Stimulated activated CD4-positive, alpha-beta T cell treated with anti-CD3 and anti-CD28 coated beads, Interleukin-12 subunit alpha, Interleukin-12 subunit beta, amount 100 ng/mL, for 4 hours (primary cell): ENCODE measurements around the gene NOTUM.

ENCODE experiments used
- DNase-seq: peaks from one replicate; pipeline ENCODE4 v3.0.0-alpha.2; 2020

Gene NOTUM

GRCh38 chr17:81961087-81961511, at the start of gene NOTUM:
TSS of gene NOTUM (minus strand) at chr17:81961187. CDS start at chr17:81960909, 278 bp downstream.
- no peak for DNase-seq

GRCh38 chr17:82009413-82009812, 48.4 kb upstream of the NOTUM start:
- no peak for DNase-seq

- DNase-seq: no peak
Observed at GRCh38 chr17:82008941-82009405, 48.0 kb upstream of the NOTUM start.

- no peak for DNase-seq
Observed at GRCh38 chr17:82008258-82008940, 47.4 kb upstream of the NOTUM start.

GRCh38 chr17:82007495-82008257, 46.7 kb upstream of the NOTUM start:
- no peak for DNase-seq

- DNase-seq: no peak
Observed at GRCh38 chr17:82007228-82007494, 46.2 kb upstream of the NOTUM start.

- no peak for DNase-seq
Observed at GRCh38 chr17:82006468-82007227, 45.7 kb upstream of the NOTUM start.

GRCh38 chr17:82005701-82006348, 44.8 kb upstream of the NOTUM start:
- no peak for DNase-seq

GRCh38 chr17:82004517-82005455, 43.8 kb upstream of the NOTUM start:
- no peak for DNase-seq

GRCh38 chr17:82003411-82004381, 42.7 kb upstream of the NOTUM start:
- no peak for DNase-seq

GRCh38 chr17:82001571-82002056, 40.6 kb upstream of the NOTUM start:
- DNase-seq: no peak

GRCh38 chr17:82000803-82001570, 40.0 kb upstream of the NOTUM start:
- DNase-seq: no peak

GRCh38 chr17:81999976-82000802, 39.2 kb upstream of the NOTUM start:
- DNase-seq: no peak

GRCh38 chr17:81999587-81999975, 38.6 kb upstream of the NOTUM start:
- no peak for DNase-seq

- no peak for DNase-seq
Observed at GRCh38 chr17:81998691-81999438, 37.9 kb upstream of the NOTUM start.

GRCh38 chr17:81998212-81998611, 37.2 kb upstream of the NOTUM start:
- DNase-seq: no peak

- DNase-seq: no peak
Observed at GRCh38 chr17:81996757-81997441, 35.9 kb upstream of the NOTUM start.
